ENCODE results near the gene GPD1L. TPM values are rescaled to one million over a fixed set of nuclear protein-coding genes. Genes with fewer than 3 reads are reported as not detected.

The GPD1L gene
- total RNA-seq, 2 donors from 2014 or later = 1.5 to 3.5 TPM

DNA sequence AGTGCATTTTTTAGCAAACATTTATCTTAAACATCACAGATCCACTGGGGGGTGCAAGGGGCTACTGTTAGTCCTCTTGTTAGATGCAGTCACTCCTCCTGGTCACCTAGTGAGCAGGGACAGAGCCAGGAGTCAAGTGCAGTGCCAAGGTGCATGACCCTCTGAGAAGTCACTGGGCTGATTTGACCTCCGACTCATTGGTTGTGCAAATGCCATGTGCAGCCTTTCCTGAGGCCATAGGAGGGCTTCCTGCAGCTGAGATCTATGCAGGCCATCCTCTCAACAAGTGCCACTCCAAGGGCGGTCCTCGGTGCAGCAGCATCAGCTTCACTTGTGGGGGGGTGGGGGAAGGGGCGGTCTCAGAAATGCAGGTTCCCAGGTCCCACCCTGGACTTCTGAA lies 60.2 kb downstream of the GPD1L start:
- Histone ChIP-seq H3K27me3 (ENCODE audit: control insufficient read depth, insufficient read depth, low read length, poor library complexity, severe bottlenecking) (no peaks in the 10 kb centered on the region), H3K36me3 (ENCODE audit: control insufficient read depth, insufficient read depth, low read length) (no peaks in the 10 kb centered on the region), H3K9me3 (ENCODE audit: control insufficient read depth, low read length) (peaks cover 59% of the 10 kb centered on the region), H3K4me1 (ENCODE audit: control insufficient read depth, insufficient read depth, low read length) (no peaks in the 10 kb centered on the region), H3K9ac (ENCODE audit: extremely low read depth, low read length, poor library complexity, severe bottlenecking) (no peak overlapping the region), H3K4me3 (ENCODE audit: low read length) (no peak overlapping the region), H3K27ac (ENCODE audit: low read depth, low read length) (no peak overlapping the region)
- DNase-seq = no peak
- Mint-ChIP-seq H3K9me3 (peaks cover 56% of the 10 kb centered on the region), H3K4me1 (no peaks in the 10 kb centered on the region), H3K4me3 (no peak overlapping the region), H3K27me3 (ENCODE audit: insufficient read depth) (peaks cover 2% of the 10 kb centered on the region), H3K27ac (no peak overlapping the region), H3K36me3 (ENCODE audit: low read depth) (peaks cover 7% of the 10 kb centered on the region)
- TF ChIP-seq, protein P1, sequence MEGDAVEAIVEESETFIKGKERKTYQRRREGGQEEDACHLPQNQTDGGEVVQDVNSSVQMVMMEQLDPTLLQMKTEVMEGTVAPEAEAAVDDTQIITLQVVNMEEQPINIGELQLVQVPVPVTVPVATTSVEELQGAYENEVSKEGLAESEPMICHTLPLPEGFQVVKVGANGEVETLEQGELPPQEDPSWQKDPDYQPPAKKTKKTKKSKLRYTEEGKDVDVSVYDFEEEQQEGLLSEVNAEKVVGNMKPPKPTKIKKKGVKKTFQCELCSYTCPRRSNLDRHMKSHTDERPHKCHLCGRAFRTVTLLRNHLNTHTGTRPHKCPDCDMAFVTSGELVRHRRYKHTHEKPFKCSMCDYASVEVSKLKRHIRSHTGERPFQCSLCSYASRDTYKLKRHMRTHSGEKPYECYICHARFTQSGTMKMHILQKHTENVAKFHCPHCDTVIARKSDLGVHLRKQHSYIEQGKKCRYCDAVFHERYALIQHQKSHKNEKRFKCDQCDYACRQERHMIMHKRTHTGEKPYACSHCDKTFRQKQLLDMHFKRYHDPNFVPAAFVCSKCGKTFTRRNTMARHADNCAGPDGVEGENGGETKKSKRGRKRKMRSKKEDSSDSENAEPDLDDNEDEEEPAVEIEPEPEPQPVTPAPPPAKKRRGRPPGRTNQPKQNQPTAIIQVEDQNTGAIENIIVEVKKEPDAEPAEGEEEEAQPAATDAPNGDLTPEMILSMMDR (conservative IDR thresholded peaks at IDR 0.05) = no peak
- WGBS, 2 experiments (ENCODE audit: insufficient coverage in 1 of 2, insufficient read length in 1 of 2) = 80 to 92% methylated on average over 1 to 4 of the region's 4 CpGs

DNA sequence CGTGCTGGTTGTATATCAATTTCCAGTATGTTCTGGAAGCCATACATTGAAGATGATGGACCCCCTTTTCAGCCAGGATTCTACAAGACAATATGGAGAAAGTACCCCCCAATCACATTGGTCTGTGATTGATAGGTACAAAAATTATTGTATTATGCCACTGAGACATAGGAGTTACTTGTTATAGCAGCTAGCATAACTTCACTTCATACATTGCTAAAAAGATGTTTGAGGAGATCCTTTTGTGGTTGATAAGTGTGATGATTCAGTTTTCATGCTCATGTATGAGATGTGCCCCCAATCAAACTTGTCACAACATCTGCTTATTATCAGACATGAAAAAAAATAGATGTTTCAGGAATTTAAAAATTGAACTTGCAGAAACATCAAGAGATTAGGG lies 66.0 kb downstream of the GPD1L start:
- Histone ChIP-seq H3K27me3 (ENCODE audit: control insufficient read depth, insufficient read depth, low read length, poor library complexity, severe bottlenecking) (peaks cover 1% of the 10 kb centered on the region), H3K36me3 (ENCODE audit: control insufficient read depth, insufficient read depth, low read length) (no peaks in the 10 kb centered on the region), H3K4me1 (ENCODE audit: control insufficient read depth, insufficient read depth, low read length) (no peaks in the 10 kb centered on the region), H3K9ac (ENCODE audit: extremely low read depth, low read length, poor library complexity, severe bottlenecking) (no peak overlapping the region), H3K4me3 (ENCODE audit: low read length) (no peak overlapping the region), H3K27ac (ENCODE audit: low read depth, low read length) (no peak overlapping the region), H3K9me3 (ENCODE audit: control insufficient read depth, low read length) (peaks cover 36% of the 10 kb centered on the region)
- Mint-ChIP-seq H3K27ac (no peak overlapping the region), H3K9me3 (peaks cover 46% of the 10 kb centered on the region), H3K27me3 (ENCODE audit: insufficient read depth) (peaks cover 3% of the 10 kb centered on the region), H3K4me3 (no peak overlapping the region), H3K36me3 (ENCODE audit: low read depth) (peaks cover 3% of the 10 kb centered on the region), H3K4me1 (no peaks in the 10 kb centered on the region)
- TF ChIP-seq, protein P1 (conservative IDR thresholded peaks at IDR 0.05) = no peak
- 95% methylated on average over 1 of the region's 1 CpG; no CpG with 5 or more reads in 1 of the 2 experiments for WGBS, 2 experiments (ENCODE audit: insufficient coverage in 1 of 2, insufficient read length in 1 of 2)
- no peak for DNase-seq

GRCh38 chr3:32175607-32176197 lies 69.3 kb downstream of the GPD1L start:
- Mint-ChIP-seq H3K9me3 (peaks cover 21% of the 10 kb centered on the region), H3K36me3 (ENCODE audit: low read depth) (peaks cover 3% of the 10 kb centered on the region), H3K27me3 (ENCODE audit: insufficient read depth) (peaks cover 3% of the 10 kb centered on the region), H3K4me1 (no peaks in the 10 kb centered on the region), H3K4me3 (no peak overlapping the region), H3K27ac (no peak overlapping the region)
- H3K36me3 ChIP-seq (ENCODE audit: control insufficient read depth, insufficient read depth, low read length) = no peaks in the 10 kb centered on the region
- no peaks in the 10 kb centered on the region for H3K4me1 ChIP-seq (ENCODE audit: control insufficient read depth, insufficient read depth, low read length)
- H3K4me3 ChIP-seq (ENCODE audit: low read length) = no peak overlapping the region
- peaks cover 4% of the 10 kb centered on the region for H3K27me3 ChIP-seq (ENCODE audit: control insufficient read depth, insufficient read depth, low read length, poor library complexity, severe bottlenecking)
- H3K9me3 ChIP-seq (ENCODE audit: control insufficient read depth, low read length) = peaks cover 17% of the 10 kb centered on the region
- peak; percentile 82 for DNase-seq
- H3K9ac ChIP-seq (ENCODE audit: extremely low read depth, low read length, poor library complexity, severe bottlenecking) = no peak overlapping the region
- H3K27ac ChIP-seq (ENCODE audit: low read depth, low read length) = no peak overlapping the region
- TF ChIP-seq, protein P1 (conservative IDR thresholded peaks at IDR 0.05) = peak; percentile 86
- WGBS, 2 experiments (ENCODE audit: insufficient coverage in 1 of 2, insufficient read length in 1 of 2) = 17 to 18% methylated on average over 6 of the region's 7 CpGs
